ENCODE results near the gene ARID5B.
A peak's percentile ranks its signal among the peaks of the same experiment; 100 is the strongest.

ARID5B gene

GRCh38 chr10:61905837-61906561, 4.5 kb downstream of the ARID5B start:
- DNase-seq (ENCODE audit: low spot score) = no peak

DNA sequence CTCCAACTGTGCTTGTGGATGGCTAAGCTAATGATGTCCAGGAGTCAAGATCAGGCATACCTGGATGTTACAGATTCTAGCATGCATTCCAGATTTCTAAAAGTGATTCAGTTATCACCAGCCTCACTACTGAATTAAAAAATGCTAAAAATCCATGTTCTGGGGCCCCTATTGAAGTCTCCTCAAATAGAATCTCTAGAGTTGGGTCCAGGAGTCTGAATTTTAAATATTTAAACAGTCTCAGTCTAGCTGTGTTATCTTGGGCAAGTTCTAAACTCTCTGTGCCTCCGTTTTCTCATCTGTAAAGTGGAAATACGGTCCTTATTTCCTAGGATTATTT, 5.0 kb downstream of the ARID5B start:
- DNase-seq (ENCODE audit: low spot score) = no peak

GRCh38 chr10:61907011-61907410, 5.5 kb downstream of the ARID5B start:
- DNase-seq (ENCODE audit: low spot score) = no peak

DNA sequence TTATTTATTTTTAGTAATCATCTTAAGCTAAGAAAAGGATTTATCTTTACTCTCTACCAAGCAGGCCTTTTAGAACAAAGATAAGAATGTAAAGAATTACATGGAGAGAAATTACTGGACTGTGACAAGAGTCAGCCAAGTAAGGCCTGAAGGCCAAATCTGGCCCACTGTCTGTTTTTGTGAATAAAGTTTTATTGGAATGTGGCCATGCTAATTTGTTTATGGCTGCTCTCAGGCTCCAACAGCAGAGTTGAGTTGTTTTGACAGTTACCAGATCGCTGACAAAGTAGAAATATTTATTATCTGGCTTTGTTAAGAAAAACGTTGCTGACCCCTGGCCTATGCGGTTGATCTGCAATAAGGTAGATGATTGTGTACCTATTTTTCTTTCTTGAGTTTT, 6.1 kb downstream of the ARID5B start:
- DNase-seq (ENCODE audit: low spot score) = no peak

GRCh38 chr10:61910226-61910805, 8.8 kb downstream of the ARID5B start:
- no peak for DNase-seq (ENCODE audit: low spot score)

DNA sequence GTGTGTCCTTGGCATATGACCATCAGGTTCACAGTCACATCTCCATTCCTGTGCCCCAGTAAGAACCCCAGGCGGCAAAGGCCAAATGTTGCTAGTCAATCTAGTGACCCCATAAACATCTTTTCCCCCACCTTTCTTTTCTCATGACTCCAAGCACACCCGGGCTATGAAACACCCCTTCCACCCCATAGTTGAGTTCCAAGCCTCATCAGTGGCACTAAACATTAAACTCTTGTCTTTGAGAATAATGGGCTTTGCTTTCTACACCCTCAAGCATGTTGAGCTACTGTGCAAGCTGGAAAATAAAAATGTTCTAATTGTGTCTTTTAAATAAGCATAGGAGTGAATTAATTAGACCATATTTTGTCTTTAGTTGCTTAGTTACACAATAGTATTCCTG, 9.4 kb downstream of the ARID5B start:
- no peak for DNase-seq (ENCODE audit: low spot score)

GRCh38 chr10:61911425-61911824, 9.9 kb downstream of the ARID5B start:
- DNase-seq (ENCODE audit: low spot score) = no peak

- no peak for DNase-seq (ENCODE audit: low spot score)
These were observed 11.5 kb downstream of the ARID5B start for GRCh38 chr10:61912981-61913380.

DNA sequence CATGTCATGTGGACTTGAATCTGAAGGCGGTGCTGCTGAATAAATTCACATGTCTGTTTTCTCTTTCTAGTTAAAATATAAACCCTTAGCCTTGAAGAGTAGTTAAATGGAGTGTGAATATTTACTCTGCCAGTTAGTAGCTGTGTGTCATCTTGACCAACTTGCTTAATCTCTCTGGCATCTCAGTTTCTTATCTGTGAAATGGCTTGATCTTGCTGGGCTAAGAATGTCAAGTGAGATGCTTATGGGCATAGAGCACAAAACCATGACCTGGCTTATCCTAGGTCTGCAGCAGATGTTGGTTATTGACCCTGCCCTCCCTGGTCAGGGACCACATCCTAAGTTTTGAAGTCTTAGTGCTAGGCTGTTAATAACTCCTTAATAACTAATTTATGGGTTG, 16.6 kb downstream of the ARID5B start:
- no peak for DNase-seq (ENCODE audit: low spot score)

- no peak for DNase-seq (ENCODE audit: low spot score)
These were observed 17.5 kb downstream of the ARID5B start for GRCh38 chr10:61918989-61919388.

DNA sequence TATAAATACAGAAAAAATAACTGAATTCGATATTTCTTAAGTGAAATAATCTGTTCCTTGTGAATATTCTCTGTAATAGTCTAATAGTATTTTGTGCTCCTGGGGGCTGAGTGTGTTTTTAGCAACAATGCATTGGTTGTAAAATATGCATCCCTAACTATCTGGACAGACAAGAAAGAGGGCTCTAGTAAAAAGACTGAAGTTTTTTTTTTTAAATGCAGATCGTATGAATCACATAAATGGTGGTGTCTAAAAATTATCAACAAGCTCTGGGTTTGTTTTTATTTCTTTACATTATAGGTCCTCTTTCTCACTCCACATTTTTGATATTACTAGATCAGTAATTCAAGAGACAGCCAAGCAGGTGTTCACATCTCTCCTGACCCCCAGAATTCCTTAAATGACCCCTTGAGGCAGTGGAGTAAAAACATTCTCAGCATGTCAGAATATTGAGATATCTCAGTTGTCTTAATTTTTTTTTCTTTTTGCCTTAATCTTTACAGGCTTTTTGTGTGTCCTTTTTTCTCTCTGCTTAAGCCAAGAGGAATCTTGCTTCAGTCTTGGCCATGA, 18.2 kb downstream of the ARID5B start:
- DNase-seq (ENCODE audit: low spot score) = no peak

DNA sequence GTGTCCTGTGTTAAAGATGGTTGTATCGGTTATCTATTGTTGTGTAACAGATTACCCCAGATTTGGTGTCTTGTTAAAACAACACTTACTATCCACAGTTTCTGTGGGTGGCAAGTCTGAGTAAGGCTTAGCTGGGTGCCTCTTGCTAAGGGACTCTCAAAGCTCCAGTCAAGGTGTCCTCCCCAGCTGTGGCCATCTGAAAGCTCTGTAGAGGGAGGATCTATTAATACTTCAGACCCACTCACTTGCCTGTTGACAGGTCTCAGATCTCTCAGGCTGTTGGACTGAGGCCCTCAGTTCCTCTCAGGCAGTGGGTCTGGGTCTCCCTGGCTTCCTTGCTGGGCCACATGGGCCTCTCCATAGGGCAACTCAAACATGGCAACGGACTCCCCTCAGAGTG, 19.6 kb downstream of the ARID5B start:
- no peak for DNase-seq (ENCODE audit: low spot score)

DNA sequence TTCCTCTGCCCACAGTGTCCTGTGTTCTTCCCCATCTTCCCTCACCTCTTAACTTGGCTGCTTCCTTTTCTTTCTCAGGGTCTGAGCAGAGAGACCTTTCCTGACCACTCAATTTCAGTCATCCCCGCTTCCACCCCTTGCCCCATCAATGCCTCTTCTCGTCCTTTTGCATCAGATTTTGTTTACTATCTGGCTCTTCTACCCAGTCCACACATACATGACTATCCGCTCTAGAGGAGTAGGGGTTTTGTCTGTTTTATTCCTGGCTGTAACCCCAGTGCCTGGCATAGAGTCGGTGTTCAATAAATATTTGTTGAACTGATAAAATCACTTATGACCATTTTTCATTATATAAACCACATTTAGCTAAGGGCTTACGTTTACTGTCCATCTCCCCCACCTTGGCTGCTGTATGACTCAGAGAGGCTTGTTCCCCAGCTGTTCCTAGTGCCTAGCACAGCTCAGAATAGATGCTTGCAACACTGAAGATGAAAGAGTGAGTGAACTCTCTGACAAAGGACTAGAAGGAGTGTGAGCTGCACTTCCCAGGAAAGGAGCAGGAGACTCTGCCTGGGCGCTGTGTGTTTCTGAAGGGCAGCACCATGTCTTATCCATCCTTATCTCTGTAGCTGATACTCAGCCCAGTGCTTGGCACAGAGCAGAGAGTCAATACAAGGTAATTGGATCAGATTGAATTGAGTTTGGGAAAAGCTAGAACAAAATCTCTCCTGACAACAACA, 21.9 kb downstream of the ARID5B start:
- DNase-seq (ENCODE audit: low spot score) = no peak

DNA sequence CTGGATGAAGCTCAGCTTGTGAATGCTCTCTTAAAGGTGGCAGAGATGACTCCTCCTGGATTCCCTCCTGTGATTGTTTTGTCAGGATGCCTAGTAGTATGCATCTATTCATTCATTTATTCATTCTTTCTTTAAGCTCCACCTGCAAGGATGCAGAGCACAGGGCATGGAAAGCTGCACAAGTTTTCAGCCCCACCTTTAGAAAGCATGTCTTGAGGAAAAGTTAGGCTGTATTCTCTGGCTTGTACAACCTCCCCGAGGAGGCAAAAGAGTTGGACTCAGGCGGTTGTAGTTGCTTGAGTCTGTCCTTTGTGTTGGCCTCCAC, 22.4 kb downstream of the ARID5B start:
- no peak for DNase-seq (ENCODE audit: low spot score)

DNA sequence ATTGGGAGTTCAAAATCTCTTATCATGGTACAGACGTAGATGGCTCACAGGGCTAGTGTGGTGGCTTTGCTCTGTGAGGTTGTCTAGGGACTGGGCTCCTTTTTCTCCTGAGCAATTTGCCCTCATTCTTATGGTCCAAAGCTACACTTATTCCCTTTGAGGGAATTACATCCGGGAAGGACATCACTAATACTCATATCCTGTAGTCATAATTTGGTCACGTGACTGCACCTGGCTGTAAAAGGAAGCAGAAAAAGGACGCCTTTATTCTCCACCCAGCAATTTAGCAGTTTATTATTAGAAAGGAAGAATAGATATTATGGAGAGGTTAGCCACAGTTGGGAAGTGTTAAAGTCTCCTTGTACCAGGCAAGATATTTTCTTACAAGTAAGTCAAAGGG, 28.1 kb downstream of the ARID5B start:
- DNase-seq (ENCODE audit: low spot score) = no peak

GRCh38 chr10:61931620-61932332, 30.3 kb downstream of the ARID5B start:
- DNase-seq (ENCODE audit: low spot score) = no peak

- DNase-seq (ENCODE audit: low spot score) = peak; percentile 28
These were observed 32.5 kb downstream of the ARID5B start for GRCh38 chr10:61933859-61934555.

- no peak for DNase-seq (ENCODE audit: low spot score)
These were observed 33.6 kb downstream of the ARID5B start for GRCh38 chr10:61935077-61935476.

GRCh38 chr10:61936770-61937169, 35.3 kb downstream of the ARID5B start:
- DNase-seq (ENCODE audit: low spot score) = no peak

DNA sequence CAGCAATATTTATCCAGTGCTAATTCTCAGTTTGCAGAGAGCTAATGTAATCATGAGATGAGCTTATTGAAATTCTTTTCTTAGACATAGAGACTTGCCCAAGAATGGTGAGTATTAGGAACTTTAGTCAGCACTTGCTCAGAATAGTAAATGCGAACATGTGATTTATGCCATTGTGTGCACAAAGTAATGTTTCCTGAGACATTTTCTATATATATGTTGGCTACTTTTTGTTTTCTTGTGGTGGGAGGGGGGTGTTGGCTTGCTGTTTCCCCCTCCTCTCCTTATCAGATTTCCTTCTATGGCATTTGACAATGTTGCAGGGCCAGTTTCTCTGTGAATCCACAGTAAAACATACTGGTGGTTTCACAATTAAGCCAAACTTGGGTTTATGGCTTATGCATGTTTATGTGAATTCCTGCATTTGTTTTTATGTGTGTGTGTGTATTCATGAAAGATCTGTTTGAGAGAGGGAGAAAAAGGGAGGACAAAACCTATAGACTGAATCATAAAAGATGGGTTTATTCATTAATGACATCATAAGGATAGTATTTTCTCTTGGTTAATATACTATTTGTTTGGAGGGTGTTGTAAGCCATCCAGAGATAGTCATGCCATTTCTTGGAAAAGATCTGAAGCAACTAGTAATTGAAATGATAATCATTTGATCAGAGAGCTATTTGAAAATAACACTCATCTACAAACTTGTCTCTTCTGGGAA, 36.3 kb downstream of the ARID5B start:
- DNase-seq (ENCODE audit: low spot score) = peak; percentile 63

DNA sequence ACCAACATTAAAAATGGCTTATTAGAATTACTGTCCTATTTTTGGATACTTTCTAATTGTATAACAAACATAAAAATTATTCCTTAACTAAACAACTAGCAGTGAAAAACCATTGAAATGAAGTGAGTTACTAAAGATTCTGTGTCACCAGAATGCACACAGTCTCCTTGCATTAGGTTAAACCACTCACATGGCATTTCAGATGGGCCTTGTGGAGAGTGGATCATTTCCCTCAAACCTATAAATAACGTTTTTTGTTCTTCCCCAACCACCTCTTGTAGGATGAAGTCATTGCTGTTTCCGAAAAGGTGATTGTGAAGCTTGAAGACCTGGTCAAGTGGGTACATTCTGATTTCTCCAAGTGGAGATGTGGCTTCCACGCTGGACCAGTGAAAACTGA, 38.4 kb downstream of the ARID5B start:
- no peak for DNase-seq (ENCODE audit: low spot score)

All from CD4-positive, alpha-beta T cell treated with Interleukin-15 for 4 hours (primary cell).